GM18873 (cell line): ENCODE data around the gene ETV3.

Source experiments
- ATAC-seq: cut with Tn5 transposase; IDR thresholded peaks from one replicate; pipeline ENCODE4 v1.9.1; 2021; ENCODE audit warnings: mild to moderate bottlenecking, moderate library complexity, moderate number of reproducible peaks; ENCODE audit not compliant: unreplicated experiment, low FRiP score

The ETV3 gene

DNA sequence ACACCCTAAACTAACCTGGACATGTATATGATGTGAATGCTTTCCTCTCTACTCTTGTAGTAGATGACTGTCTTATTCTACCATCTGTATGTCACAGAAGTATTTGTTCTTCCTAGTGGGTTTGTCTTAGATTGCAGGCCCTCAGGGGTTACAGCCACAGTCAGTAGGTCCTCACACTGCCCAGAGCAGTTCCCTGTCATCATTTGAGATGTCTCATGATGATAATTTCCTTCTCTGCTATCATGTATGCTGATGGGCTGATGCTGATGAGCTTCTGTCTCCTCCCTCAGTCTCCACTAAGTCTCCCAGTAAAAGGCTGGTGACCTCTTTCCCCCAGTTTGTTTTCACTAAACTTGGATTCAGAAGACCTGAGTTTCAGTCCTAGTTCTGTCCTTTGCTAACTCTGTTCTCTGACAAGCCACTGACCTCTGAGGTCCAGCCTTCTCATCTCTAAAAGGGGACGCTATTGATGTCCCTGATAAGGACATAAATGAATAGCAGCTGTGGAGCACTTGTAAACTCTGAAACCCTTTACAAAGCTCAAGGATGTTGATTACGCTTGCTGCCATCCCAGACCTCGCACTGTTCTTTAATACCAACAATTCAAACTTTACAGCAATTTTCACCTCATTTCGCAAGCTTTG, 3.1 kb upstream of the ETV3 start:
- no peak for ATAC-seq

- no peak for ATAC-seq
Measured at GRCh38 chr1:157140063-157140588, 1.9 kb upstream of the ETV3 start.

DNA sequence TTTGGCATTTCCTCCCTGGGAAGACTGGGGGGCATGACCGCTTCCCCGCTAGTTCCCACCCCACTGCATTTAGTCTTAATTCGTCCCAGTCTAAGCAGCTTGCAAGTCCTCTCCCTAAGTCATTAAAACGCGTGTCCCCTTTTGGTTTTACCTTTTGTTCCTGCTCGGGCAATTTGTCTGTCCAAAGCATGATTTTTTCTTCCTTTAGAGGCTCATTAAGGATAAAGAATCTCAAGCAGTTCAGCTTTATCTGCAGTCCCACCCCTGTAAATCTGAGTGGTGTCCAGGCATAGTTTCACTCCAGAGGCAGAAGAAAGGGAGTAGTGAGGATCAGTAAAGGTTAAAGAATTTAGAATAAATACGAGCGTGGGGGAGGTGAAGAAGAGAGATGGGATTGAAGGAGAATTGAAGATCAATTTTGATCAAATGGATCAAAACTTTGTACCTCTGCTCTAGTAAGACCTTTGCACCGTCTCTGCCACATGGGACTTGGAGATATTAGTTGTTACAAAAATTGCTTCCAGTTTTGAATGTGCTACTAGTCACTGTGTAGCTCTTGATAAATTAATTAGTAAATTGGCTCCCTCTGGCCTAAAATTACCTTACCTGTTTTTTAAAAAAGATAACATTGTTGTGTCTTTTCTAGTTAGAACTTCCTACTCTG, 989 bp upstream of the ETV3 start:
- ATAC-seq: no peak

GRCh38 chr1:157137408-157138219, 581 bp downstream of the ETV3 start:
- peak; percentile 15 for ATAC-seq

DNA sequence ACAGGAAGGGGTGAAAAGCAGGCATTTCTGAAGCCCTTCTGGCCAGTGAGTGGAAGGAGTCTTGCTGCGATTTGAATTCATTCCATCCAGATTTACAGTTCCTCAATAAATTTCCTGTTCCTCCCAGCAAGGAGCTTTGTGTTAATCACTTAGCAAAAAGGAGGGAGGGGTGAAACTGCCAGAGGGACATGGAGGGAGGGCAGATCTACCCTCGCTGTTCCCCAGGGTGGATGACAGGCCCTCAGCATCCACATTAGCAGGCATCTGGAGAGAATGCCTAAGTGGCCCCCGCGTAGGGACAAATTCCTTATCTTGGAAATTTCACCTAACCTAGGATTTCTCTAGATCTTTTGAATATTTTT, 1.2 kb downstream of the ETV3 start:
- no peak for ATAC-seq

GRCh38 chr1:157136133-157136532, 2.1 kb downstream of the ETV3 start:
- no peak for ATAC-seq

GRCh38 chr1:157135646-157136045, 2.5 kb downstream of the ETV3 start:
- ATAC-seq: no peak

GRCh38 chr1:157135070-157135469, 3.1 kb downstream of the ETV3 start:
- no peak for ATAC-seq

- ATAC-seq: no peak
Measured at GRCh38 chr1:157134442-157134841, 3.8 kb downstream of the ETV3 start.

- ATAC-seq: no peak
Measured at GRCh38 chr1:157133426-157133825, 4.8 kb downstream of the ETV3 start.

- no peak for ATAC-seq
Measured at GRCh38 chr1:157132616-157133167, 5.5 kb downstream of the ETV3 start.

DNA sequence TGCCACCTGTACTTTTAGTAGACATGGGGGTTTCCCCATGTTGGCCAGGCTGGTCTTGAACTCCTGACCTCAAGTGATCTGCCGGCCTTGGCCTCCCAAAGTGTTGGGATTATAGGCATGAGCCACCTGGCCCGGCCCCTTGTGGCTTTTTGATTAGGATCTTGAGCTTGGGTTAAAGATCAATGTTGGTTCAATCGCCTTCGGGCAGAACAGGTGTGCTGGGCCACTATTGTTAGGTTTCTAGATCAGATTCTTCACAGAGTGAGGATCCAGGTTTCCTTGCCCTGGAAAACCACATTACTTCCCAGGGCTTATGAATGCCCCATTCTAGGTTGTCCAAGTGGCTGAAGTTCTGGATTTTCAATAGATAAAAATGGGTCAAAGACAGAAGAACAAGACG, 6.1 kb downstream of the ETV3 start:
- ATAC-seq: no peak

DNA sequence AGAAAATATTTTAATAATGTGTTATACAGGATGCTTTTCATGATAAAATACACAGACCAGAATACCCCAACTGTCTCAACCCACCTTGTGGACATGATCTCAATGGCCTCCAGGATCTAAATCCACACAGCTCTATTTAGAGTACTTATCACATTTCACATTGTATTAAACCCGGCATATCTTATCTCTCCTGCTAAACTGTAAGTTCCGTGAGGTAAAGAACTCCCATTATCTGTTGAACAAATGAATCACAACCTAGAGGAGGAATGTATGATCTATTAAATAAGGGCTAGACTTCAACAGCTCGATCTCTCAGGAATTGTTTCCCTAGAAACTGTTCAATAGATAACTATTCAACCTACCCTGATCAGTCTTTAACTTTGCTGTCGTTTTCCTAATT, 6.9 kb downstream of the ETV3 start:
- ATAC-seq: no peak

DNA sequence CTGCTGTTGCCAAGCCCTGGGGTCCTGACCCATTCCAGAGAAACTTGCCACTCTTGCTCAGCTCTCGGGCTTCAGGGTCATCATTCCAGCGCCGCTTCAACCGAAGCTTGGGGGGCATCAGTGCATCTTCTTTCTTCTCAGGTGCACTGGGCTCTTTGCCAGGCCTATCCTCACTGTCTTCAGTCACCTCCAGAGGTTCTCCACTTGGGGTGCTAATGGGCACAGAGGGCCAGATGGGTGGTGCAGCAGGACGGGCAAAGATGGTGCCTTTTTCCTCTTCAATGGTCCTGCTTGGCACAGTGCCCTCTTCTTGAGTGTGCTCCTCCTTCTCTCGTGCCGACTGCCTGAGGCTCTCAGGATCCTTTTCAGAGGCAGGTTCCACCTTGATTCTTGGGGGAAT, 13.3 kb downstream of the ETV3 start:
- no peak for ATAC-seq

DNA sequence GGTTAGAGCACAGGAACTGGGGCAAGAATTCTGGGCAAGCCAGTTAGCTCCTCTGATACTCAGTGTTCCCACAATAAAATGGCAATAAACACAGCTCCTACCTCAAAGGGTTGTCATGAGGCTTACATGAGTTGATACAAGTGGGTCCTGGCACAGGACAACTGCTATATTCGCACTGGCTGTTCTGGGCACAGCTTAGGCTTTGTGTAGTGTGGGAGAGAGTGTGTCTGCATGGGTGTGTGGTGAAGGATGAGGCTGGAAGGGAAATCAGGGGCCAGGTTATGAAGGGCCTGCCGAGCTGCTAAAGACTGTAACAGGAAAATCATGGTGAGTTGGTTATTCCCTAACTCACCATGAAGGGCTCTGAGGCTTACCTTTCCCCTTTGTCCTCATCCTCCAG, 18.7 kb downstream of the ETV3 start:
- ATAC-seq: no peak

DNA sequence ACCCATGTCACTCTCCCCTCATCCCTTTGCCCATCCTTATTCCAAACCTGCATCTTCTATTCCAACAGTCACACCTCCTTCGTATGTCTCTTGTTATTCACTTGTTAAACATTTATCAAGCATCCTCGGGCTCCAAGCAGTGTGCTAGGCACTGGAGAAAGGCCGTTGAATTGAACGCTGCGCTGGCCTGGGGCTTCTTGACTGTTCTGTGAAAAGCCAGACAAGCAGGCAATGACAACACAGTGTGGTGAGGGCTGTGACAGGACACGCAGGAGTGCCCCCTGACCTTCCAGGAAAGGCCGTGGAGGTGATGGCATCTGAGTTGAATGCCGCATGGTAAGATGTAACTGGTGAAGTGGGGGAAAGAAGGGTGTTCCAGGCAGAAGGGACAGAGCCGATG, 19.2 kb downstream of the ETV3 start:
- no peak for ATAC-seq

- ATAC-seq: no peak
Measured at GRCh38 chr1:157117527-157118057, 20.6 kb downstream of the ETV3 start.

DNA sequence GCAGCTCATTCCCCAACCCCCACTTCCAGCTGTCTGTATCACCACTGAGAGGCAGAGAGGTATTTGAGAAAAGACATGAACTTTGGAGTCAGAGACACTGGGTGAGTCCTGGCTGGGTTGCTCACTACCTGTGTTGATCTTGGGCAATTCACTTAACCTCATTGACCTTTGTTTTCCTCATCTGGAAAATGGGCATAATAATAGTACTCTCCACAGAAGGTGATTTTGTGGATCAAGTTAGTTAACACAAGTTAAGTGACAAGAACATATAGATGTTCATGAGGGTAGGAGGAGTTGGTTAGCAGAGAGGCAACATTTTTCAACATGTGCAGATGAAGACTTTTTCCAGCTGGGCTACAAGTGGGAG, 21.5 kb downstream of the ETV3 start:
- ATAC-seq: no peak

DNA sequence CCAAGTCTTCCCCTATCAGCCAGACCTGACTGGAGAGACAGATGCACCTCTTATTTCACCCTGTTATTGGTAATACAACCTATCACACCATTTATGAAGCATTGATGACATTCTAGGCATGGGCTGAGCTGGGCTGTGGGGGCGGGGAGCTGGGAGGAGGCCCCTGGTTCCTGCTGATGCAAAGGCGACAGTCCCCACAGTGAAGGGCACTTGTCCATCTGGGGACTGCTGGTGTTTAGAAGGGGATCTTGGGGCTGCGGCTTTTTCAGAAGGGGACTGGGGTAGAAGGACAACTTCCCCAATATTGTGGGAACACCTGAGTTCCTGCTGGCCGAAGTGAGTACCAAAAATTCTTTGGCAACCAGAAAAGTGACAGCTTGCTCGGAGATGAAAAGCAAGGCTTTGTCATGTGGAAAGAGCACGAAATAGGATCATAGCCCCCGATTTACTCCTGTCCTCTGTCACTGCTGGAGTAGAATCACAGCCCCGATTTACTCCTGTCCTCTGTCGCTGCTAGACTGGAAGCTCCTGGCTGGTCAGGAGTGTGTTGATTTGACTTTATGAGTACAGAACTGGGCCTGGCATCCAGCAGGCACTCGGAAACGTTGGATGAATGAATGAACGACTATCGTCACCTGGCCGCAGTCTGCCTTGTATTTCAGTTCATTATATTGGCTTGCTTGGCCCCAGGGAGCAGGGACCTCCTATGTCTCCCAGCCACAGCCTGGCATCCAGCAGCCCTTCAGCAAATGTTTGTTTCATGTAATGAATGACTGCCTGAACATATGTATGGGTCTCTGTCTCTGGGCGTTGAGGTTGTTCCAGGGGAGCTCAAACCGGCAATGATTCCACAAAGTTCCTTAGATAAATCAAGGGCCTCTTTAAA, 22.1 kb downstream of the ETV3 start:
- no peak for ATAC-seq

DNA sequence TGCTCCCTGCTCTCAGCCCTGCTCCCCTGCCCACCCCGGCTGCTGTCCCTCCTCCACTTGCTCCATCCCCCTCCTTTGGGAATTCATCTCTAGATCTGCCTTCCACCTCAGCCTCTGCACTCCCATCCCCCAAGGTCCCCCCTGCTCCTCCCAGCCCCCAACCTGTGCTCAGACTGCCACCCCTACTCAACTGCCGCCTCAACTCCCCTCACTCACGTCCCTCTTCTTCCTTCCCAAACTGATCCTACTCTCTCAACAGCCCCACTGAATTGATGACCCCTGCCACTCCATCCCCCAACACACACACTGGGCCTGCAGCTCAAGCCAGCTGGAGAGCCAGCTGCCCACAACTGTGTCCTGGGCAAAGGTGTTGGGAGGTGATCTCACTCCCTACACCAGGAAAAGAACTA, 22.8 kb downstream of the ETV3 start:
- no peak for ATAC-seq
